Activated T-cell treated with anti-CD3 and anti-CD28 coated beads, Interleukin-2, amount 50 U/mL, for 4 hours (primary cell): Measurements from ENCODE around the gene FOXP1. TPM values are rescaled to one million over a fixed set of nuclear protein-coding genes. Genes with fewer than 3 reads are reported as not detected.
A peak's percentile ranks its signal among the peaks of the same experiment; 100 is the strongest.

Source experiments
- ATAC-seq, 2 donors: fragments of 200-7000 bp; cut with Tn5 transposase; one replicate each; pipeline ENCODE4 v1.10.0; 2021
- DNase-seq: peaks from one replicate; pipeline ENCODE4 v3.0.0-alpha.2; 2020
- H3K27me3 Mint-ChIP-seq: one replicate; pipeline ENCODE4 v1.8.0; 2021; ENCODE audit warnings: low read depth, mixed read lengths
- H3K36me3 Mint-ChIP-seq: one replicate; pipeline ENCODE4 v1.8.0; 2022; ENCODE audit warnings: mixed read lengths; ENCODE audit not compliant: insufficient read depth
- H3K4me1 Mint-ChIP-seq: one replicate; pipeline ENCODE4 v1.8.0; 2021; ENCODE audit warnings: low read depth, mixed read lengths
- H3K4me3 Mint-ChIP-seq: one replicate; pipeline ENCODE4 v1.8.0; 2021; ENCODE audit warnings: mild to moderate bottlenecking, moderate library complexity, mixed read lengths
- H3K9me3 Mint-ChIP-seq: one replicate; pipeline ENCODE4 v1.8.0; 2021; ENCODE audit warnings: mixed read lengths
- total RNA-seq, 3 donors: library from RNA; stranded (reverse); gene quantifications; one replicate each; pipeline ENCODE4 v1.2.1, GENCODE V29; 2021

Gene FOXP1
- total RNA-seq, 3 donors from 2014 or later, result 251 to 263 (median 256) TPM

GRCh38 chr3:71056327-71056726 lies 527.2 kb downstream of the FOXP1 start:
- Mint-ChIP-seq H3K9me3 (no peaks in the 10 kb centered on the region), H3K27me3 (no peaks in the 10 kb centered on the region), H3K4me1 (peaks cover 96% of the 10 kb centered on the region), H3K4me3 (peak overlapping the region; percentile 78), H3K36me3 (peaks cover 57% of the 10 kb centered on the region)
- DNase-seq, result no peak
- ATAC-seq, result no peak

GRCh38 chr3:71055257-71056001 lies 528.1 kb downstream of the FOXP1 start:
- no peaks in the 10 kb centered on the region for H3K27me3 Mint-ChIP-seq
- peaks cover 97% of the 10 kb centered on the region for H3K4me1 Mint-ChIP-seq
- H3K4me3 Mint-ChIP-seq, result peak overlapping the region; percentile 78
- peaks cover 58% of the 10 kb centered on the region for H3K36me3 Mint-ChIP-seq
- no peaks in the 10 kb centered on the region for H3K9me3 Mint-ChIP-seq
- no peak for ATAC-seq
- no peak for DNase-seq

GRCh38 chr3:71054312-71054711 lies 529.2 kb downstream of the FOXP1 start:
- no peaks in the 10 kb centered on the region for H3K9me3 Mint-ChIP-seq
- H3K36me3 Mint-ChIP-seq, result peaks cover 64% of the 10 kb centered on the region
- ATAC-seq (no peak), DNase-seq (no peak)
- no peaks in the 10 kb centered on the region for H3K27me3 Mint-ChIP-seq
- peak overlapping the region; percentile 24 for H3K4me3 Mint-ChIP-seq
- H3K4me1 Mint-ChIP-seq, result peaks cover 98% of the 10 kb centered on the region

GRCh38 chr3:71053495-71053894 lies 530.0 kb downstream of the FOXP1 start:
- DNase-seq (no peak), ATAC-seq (no peak)
- H3K9me3 Mint-ChIP-seq, result no peaks in the 10 kb centered on the region
- H3K36me3 Mint-ChIP-seq, result peaks cover 70% of the 10 kb centered on the region
- H3K4me3 Mint-ChIP-seq, result peak overlapping the region; percentile 19
- no peaks in the 10 kb centered on the region for H3K27me3 Mint-ChIP-seq
- peaks cover 99% of the 10 kb centered on the region for H3K4me1 Mint-ChIP-seq

GRCh38 chr3:71052716-71053115 lies 530.8 kb downstream of the FOXP1 start:
- ATAC-seq (no peak), DNase-seq (no peak)
- peaks cover 76% of the 10 kb centered on the region for H3K36me3 Mint-ChIP-seq
- no peaks in the 10 kb centered on the region for H3K9me3 Mint-ChIP-seq
- peaks cover 99% of the 10 kb centered on the region for H3K4me1 Mint-ChIP-seq
- no peaks in the 10 kb centered on the region for H3K27me3 Mint-ChIP-seq
- H3K4me3 Mint-ChIP-seq, result no peak overlapping the region

- Mint-ChIP-seq H3K9me3 (no peaks in the 10 kb centered on the region), H3K4me1 (peaks cover 100% of the 10 kb centered on the region), H3K36me3 (peaks cover 80% of the 10 kb centered on the region), H3K4me3 (no peak overlapping the region), H3K27me3 (no peaks in the 10 kb centered on the region)
- DNase-seq (no peak), ATAC-seq (no peak)
Measured at GRCh38 chr3:71051893-71052687, 531.4 kb downstream of the FOXP1 start.

- ATAC-seq, result no peak
- DNase-seq, result no peak
- peaks cover 100% of the 10 kb centered on the region for H3K4me1 Mint-ChIP-seq
- no peaks in the 10 kb centered on the region for H3K27me3 Mint-ChIP-seq
- H3K9me3 Mint-ChIP-seq, result no peaks in the 10 kb centered on the region
- peak overlapping the region; percentile 41 for H3K4me3 Mint-ChIP-seq
- peaks cover 87% of the 10 kb centered on the region for H3K36me3 Mint-ChIP-seq
Measured at GRCh38 chr3:71051259-71051595, 532.3 kb downstream of the FOXP1 start.

GRCh38 chr3:71050538-71051258 lies 532.8 kb downstream of the FOXP1 start:
- DNase-seq (no peak), ATAC-seq (peak; percentile 86 to 88)
- Mint-ChIP-seq H3K27me3 (no peaks in the 10 kb centered on the region), H3K9me3 (no peaks in the 10 kb centered on the region), H3K4me1 (peaks cover 100% of the 10 kb centered on the region), H3K4me3 (peak overlapping the region; percentile 49), H3K36me3 (peaks cover 89% of the 10 kb centered on the region)

- no peaks in the 10 kb centered on the region for H3K27me3 Mint-ChIP-seq
- H3K4me1 Mint-ChIP-seq, result peaks cover 100% of the 10 kb centered on the region
- peaks cover 90% of the 10 kb centered on the region for H3K36me3 Mint-ChIP-seq
- DNase-seq (no peak), ATAC-seq (peak in 1 of 2 donors; percentile 1)
- no peaks in the 10 kb centered on the region for H3K9me3 Mint-ChIP-seq
- H3K4me3 Mint-ChIP-seq, result peak overlapping the region; percentile 49
Measured at GRCh38 chr3:71050166-71050537, 533.4 kb downstream of the FOXP1 start.

GRCh38 chr3:71048948-71049347 lies 534.6 kb downstream of the FOXP1 start:
- H3K9me3 Mint-ChIP-seq, result no peaks in the 10 kb centered on the region
- no peaks in the 10 kb centered on the region for H3K27me3 Mint-ChIP-seq
- peaks cover 100% of the 10 kb centered on the region for H3K4me1 Mint-ChIP-seq
- ATAC-seq (no peak), DNase-seq (no peak)
- H3K36me3 Mint-ChIP-seq, result peaks cover 90% of the 10 kb centered on the region
- H3K4me3 Mint-ChIP-seq, result no peak overlapping the region

GRCh38 chr3:71047616-71048531 lies 535.7 kb downstream of the FOXP1 start:
- no peaks in the 10 kb centered on the region for H3K27me3 Mint-ChIP-seq
- H3K4me3 Mint-ChIP-seq, result peak overlapping the region; percentile 45
- ATAC-seq (peak; percentile 11 to 20), DNase-seq (no peak)
- no peaks in the 10 kb centered on the region for H3K9me3 Mint-ChIP-seq
- peaks cover 93% of the 10 kb centered on the region for H3K4me1 Mint-ChIP-seq
- H3K36me3 Mint-ChIP-seq, result peaks cover 85% of the 10 kb centered on the region

GRCh38 chr3:71046791-71047190 lies 536.7 kb downstream of the FOXP1 start:
- Mint-ChIP-seq H3K4me1 (peaks cover 86% of the 10 kb centered on the region), H3K4me3 (no peak overlapping the region), H3K36me3 (peaks cover 79% of the 10 kb centered on the region), H3K9me3 (no peaks in the 10 kb centered on the region), H3K27me3 (no peaks in the 10 kb centered on the region)
- ATAC-seq, result no peak
- DNase-seq, result no peak

GRCh38 chr3:71045917-71046282 lies 537.6 kb downstream of the FOXP1 start:
- H3K4me1 Mint-ChIP-seq, result peaks cover 85% of the 10 kb centered on the region
- no peaks in the 10 kb centered on the region for H3K9me3 Mint-ChIP-seq
- H3K4me3 Mint-ChIP-seq, result peak overlapping the region; percentile 7
- DNase-seq (no peak), ATAC-seq (peak; percentile 33 to 44)
- H3K36me3 Mint-ChIP-seq, result peaks cover 78% of the 10 kb centered on the region
- no peaks in the 10 kb centered on the region for H3K27me3 Mint-ChIP-seq
